Glomerular endothelial cell (primary cell): ENCODE results near the gene TBX21. TPM values are rescaled to one million over a fixed set of nuclear protein-coding genes. Genes with fewer than 3 reads are reported as not detected.
"Not testable (repeated sequence)": the region's sequence is repeated elsewhere in the genome, so short reads cannot be mapped to it uniquely, and the experiment has no call there.

Experiments used
- DNase-seq: peaks from one replicate; pipeline ENCODE4 v3.0.0-alpha.2; 2011; ENCODE audit warnings: low read depth, low spot score; ENCODE audit errors: extremely low read depth
- total RNA-seq: library from RNA; depleted of rRNA; stranded (reverse); fragments of >200 nt; gene quantifications from 2 replicates; pipeline ENCODE4 v1.2.3, GENCODE V29; 2015

Gene TBX21
- total RNA-seq, 1 donor from 2014 or later = not detected

- DNase-seq = no peak
Measured at GRCh38 chr17:47729476-47729875, 3.6 kb upstream of the TBX21 start.

GRCh38 chr17:47730681-47731080 lies 2.4 kb upstream of the TBX21 start:
- DNase-seq = no peak

GRCh38 chr17:47731396-47731795 lies 1.6 kb upstream of the TBX21 start:
- no peak for DNase-seq

GRCh38 chr17:47732399-47733046 lies 513 bp upstream of the TBX21 start:
- DNase-seq = no peak

GRCh38 chr17:47733674-47734410 lies 806 bp downstream of the TBX21 start:
- DNase-seq = no peak

- DNase-seq = no peak
Measured at GRCh38 chr17:47735139-47735464, 2.1 kb downstream of the TBX21 start.

GRCh38 chr17:47735536-47736011 lies 2.5 kb downstream of the TBX21 start:
- no peak for DNase-seq

GRCh38 chr17:47736501-47737495 lies 3.8 kb downstream of the TBX21 start:
- no peak for DNase-seq

GRCh38 chr17:47738178-47738577 lies 5.1 kb downstream of the TBX21 start:
- DNase-seq = no peak

- DNase-seq = no peak
Measured at GRCh38 chr17:47739150-47739549, 6.1 kb downstream of the TBX21 start.

GRCh38 chr17:47739945-47740344 lies 6.9 kb downstream of the TBX21 start:
- not testable (repeated sequence) for DNase-seq

- DNase-seq = no peak
Measured at GRCh38 chr17:47741109-47741792, 8.2 kb downstream of the TBX21 start.

GRCh38 chr17:47741793-47742145 lies 8.7 kb downstream of the TBX21 start:
- no peak for DNase-seq

- no peak for DNase-seq
Measured at GRCh38 chr17:47742319-47743181, 9.5 kb downstream of the TBX21 start.

GRCh38 chr17:47744168-47745036 lies 11.4 kb downstream of the TBX21 start:
- no peak for DNase-seq

- no peak for DNase-seq
Measured at GRCh38 chr17:47745037-47745380, 12.0 kb downstream of the TBX21 start.

GRCh38 chr17:47751471-47751870 lies 18.4 kb downstream of the TBX21 start:
- no peak for DNase-seq

GRCh38 chr17:47757386-47757785 lies 24.4 kb downstream of the TBX21 start:
- no peak for DNase-seq
